NCI-H128 (cell line): ENCODE measurements around the gene DNPH1.
A peak's percentile ranks its signal among the peaks of the same experiment; 100 is the strongest.

ENCODE experiments used
- DNase-seq: peaks from one replicate; lab custom pipeline; 2025; ENCODE audit not compliant: unreplicated experiment; lab: John Stamatoyannopoulos, UW

The DNPH1 gene

GRCh38 chr6:43185391-43185985 is 43.8 kb downstream of the DNPH1 start:
- DNase-seq = no peak

- no peak for DNase-seq
Measured at GRCh38 chr6:43184268-43184985, 44.9 kb downstream of the DNPH1 start.

GRCh38 chr6:43183441-43183840 is 45.8 kb downstream of the DNPH1 start:
- no peak for DNase-seq

- DNase-seq = peak; percentile 57
Measured at GRCh38 chr6:43181942-43182860, 47.1 kb downstream of the DNPH1 start, which contains the start of gene CUL9. Gene CUL9 (plus strand): TSS chr6:43182196. CDS start chr6:43184311, 2,115 bp downstream.

- DNase-seq = no peak
Measured at GRCh38 chr6:43181621-43181941, 47.7 kb downstream of the DNPH1 start.

- no peak for DNase-seq
Measured at GRCh38 chr6:43180985-43181384, 48.3 kb downstream of the DNPH1 start.

- no peak for DNase-seq
Measured at GRCh38 chr6:43180058-43180457, 49.2 kb downstream of the DNPH1 start.

GRCh38 chr6:43178951-43179830 is 50.1 kb downstream of the DNPH1 start:
- no peak for DNase-seq

- DNase-seq = no peak
Measured at GRCh38 chr6:43178150-43178549, 51.1 kb downstream of the DNPH1 start.

GRCh38 chr6:43176423-43176786 is 52.9 kb downstream of the DNPH1 start:
- no peak for DNase-seq

- DNase-seq = no peak
Measured at GRCh38 chr6:43175676-43176422, 53.4 kb downstream of the DNPH1 start.
